Fibroblast of mammary gland (primary cell): Measurements from ENCODE around the gene ANXA3.
A peak's percentile ranks its signal among the peaks of the same experiment; 100 is the strongest.

ENCODE experiments used
- DNase-seq: peaks from one replicate; pipeline ENCODE4 v3.0.0-alpha.2; 2010; ENCODE audit warnings: low read depth
- H3K4me3 ChIP-seq: 2 replicates; pipeline ENCODE4 v1.5.1; 2011; ENCODE audit warnings: low read depth, mild to moderate bottlenecking, low read length, moderate library complexity; ENCODE audit not compliant: control insufficient read depth
- CTCF ChIP-seq: conservative IDR thresholded peaks from 2 replicates; pipeline ENCODE4 v1.5.1; 2011; ENCODE audit warnings: low read depth, low read length, inconsistent platforms; ENCODE audit not compliant: control insufficient read depth, insufficient read depth

The ANXA3 gene

DNA sequence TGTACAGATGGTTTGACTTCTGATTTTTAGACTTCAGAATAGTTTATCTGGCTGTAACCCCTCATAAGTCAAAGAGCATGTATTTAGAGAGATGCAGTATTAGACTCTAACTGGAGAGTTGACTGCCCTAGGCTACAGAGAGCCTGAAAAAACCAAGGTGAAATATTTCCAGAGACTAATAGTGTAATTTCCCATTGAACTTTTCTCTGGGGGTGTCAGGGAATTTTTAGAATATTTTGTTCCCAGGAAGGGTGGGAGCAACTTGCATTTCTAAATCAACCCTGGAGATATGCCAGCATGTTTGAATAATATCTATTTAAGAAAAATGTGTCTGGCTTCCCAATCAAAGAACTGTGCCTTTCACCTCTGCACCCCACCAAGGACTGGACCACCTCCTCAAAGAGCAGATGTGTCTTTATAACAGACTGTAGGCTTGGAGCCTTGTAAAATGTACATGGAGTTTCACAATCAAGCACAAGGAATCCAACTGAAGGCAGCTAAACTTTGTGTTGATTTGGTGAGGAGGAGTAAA, 2.0 kb downstream of the ANXA3 start:
- no peak overlapping the region for H3K4me3 ChIP-seq
- no peak for TF ChIP-seq CTCF

GRCh38 chr4:78556665-78557064, 5.1 kb downstream of the ANXA3 start:
- no peak overlapping the region for H3K4me3 ChIP-seq
- DNase-seq = no peak
- no peak for TF ChIP-seq CTCF

More for the DNA sequence above, 2.0 kb downstream of the ANXA3 start:
- no peak for DNase-seq

- no peak for TF ChIP-seq CTCF
- no peak overlapping the region for H3K4me3 ChIP-seq
- DNase-seq = no peak
Measured at GRCh38 chr4:78557841-78558240, 6.3 kb downstream of the ANXA3 start.

GRCh38 chr4:78558410-78558809, 6.8 kb downstream of the ANXA3 start:
- TF ChIP-seq CTCF = no peak
- DNase-seq = no peak
- H3K4me3 ChIP-seq = no peak overlapping the region

DNA sequence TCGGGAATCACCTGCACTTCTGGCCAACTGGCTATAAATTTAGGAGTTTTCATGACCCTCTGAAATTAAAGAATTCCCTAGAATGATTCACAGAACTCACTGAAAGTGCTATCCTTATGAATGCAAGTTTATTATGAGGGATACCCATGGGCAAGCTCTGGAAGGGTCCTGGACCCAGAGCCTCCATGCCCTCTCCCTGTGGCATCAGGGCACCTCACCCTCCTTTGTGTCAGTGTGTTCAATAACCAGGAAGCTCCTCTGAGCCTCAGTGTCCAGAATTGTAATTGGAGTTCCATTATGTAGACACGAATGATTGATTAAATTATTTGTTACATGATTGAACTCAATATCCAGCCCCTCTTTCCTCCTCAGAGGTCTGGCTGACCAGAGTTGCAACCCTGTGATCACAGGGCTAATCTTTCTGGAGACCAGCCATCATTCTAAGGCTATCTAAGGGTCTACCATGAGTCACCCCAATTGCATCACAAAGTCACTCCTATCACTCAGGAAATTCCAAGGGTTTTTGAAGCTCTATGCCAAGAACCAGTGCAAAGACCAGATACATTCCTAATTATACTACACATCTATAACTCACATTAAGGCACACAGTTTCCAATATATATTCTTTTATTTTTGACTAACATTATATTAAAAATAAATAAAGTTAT, 8.9 kb downstream of the ANXA3 start:
- no peak overlapping the region for H3K4me3 ChIP-seq
- no peak for TF ChIP-seq CTCF
- DNase-seq = peak; percentile 76

- no peak for TF ChIP-seq CTCF
- no peak for DNase-seq
- no peak overlapping the region for H3K4me3 ChIP-seq
Measured at GRCh38 chr4:78561677-78562076, 10.1 kb downstream of the ANXA3 start.
